GM06990 (cell line): ENCODE data around the gene ATP6AP1.
A peak's percentile ranks its signal among the peaks of the same experiment; 100 is the strongest.

Experiments
- DNase-seq: peaks from one replicate; pipeline ENCODE4 v3.0.0-alpha.2; 2011; ENCODE audit not compliant: insufficient read length; ENCODE audit errors: extremely low read depth
- H3K27me3 ChIP-seq: replicated peaks from 2 replicates; pipeline ENCODE4 v1.6.0; 2011; ENCODE audit warnings: low read length; ENCODE audit not compliant: control insufficient read depth, insufficient read depth
- H3K36me3 ChIP-seq: 2 replicates; pipeline ENCODE4 v1.5.1; 2011; ENCODE audit warnings: low read length; ENCODE audit not compliant: control insufficient read depth, insufficient read depth
- H3K4me3 ChIP-seq: replicated peaks from 2 replicates; pipeline ENCODE4 v1.5.1; 2011; ENCODE audit warnings: low read depth, mild to moderate bottlenecking, control low read depth, low read length
- TF ChIP-seq, protein P1 (sequence below): IDR thresholded peaks from 2 replicates; pipeline ENCODE4 v1.5.1; 2011; ENCODE audit warnings: low read length, control low read depth, mild to moderate bottlenecking, inconsistent platforms; ENCODE audit not compliant: insufficient read depth, poor library complexity, severe bottlenecking

Gene ATP6AP1

DNA sequence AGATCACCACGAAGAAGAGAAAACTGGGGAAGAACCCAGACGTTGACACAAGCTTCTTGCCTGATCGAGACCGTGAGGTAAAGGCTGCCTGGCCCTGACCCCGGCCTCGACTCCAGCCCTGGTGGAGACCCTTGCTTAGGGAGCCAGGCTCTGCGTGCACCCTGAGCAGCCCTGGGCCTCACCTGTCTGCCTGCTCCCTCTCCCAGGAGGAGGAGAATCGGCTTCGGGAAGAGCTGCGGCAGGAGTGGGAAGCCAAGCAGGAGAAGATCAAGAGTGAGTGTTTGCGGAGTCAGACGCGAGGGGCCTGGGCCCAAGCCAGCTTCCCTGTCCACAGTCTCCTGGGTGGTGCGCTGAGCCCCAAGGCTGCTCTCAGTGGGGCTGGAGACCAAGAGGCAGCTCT, 20.0 kb downstream of the ATP6AP1 start:
- H3K4me3 ChIP-seq, result no peak overlapping the region
- TF ChIP-seq, protein P1, sequence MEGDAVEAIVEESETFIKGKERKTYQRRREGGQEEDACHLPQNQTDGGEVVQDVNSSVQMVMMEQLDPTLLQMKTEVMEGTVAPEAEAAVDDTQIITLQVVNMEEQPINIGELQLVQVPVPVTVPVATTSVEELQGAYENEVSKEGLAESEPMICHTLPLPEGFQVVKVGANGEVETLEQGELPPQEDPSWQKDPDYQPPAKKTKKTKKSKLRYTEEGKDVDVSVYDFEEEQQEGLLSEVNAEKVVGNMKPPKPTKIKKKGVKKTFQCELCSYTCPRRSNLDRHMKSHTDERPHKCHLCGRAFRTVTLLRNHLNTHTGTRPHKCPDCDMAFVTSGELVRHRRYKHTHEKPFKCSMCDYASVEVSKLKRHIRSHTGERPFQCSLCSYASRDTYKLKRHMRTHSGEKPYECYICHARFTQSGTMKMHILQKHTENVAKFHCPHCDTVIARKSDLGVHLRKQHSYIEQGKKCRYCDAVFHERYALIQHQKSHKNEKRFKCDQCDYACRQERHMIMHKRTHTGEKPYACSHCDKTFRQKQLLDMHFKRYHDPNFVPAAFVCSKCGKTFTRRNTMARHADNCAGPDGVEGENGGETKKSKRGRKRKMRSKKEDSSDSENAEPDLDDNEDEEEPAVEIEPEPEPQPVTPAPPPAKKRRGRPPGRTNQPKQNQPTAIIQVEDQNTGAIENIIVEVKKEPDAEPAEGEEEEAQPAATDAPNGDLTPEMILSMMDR, result no peak
- no peak for DNase-seq
- no peaks in the 10 kb centered on the region for H3K27me3 ChIP-seq
- H3K36me3 ChIP-seq, result peaks cover 10% of the 10 kb centered on the region

DNA sequence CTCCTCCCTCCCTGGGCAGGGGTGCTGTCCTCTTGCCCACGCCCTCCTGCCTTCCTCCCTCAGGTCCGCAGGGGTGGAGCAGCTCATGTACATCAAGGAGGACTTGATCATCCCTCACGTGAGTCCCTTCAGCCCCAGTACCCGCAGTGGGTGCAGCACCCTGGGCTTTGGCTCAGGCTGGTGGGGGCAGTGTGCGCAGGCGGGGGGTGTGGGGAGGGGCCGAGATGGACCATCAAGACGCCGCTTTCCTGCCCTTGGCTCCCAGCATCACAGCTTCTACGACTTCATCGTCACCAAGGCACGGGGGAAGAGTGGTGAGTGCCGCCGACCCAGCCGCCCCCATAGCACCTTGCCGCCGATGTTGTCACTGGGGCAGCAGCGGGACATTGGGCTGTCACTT, 21.1 kb downstream of the ATP6AP1 start:
- no peak for DNase-seq
- Histone ChIP-seq H3K4me3 (no peak overlapping the region), H3K36me3 (peaks cover 10% of the 10 kb centered on the region), H3K27me3 (no peaks in the 10 kb centered on the region)
- TF ChIP-seq, protein P1, result no peak

DNA sequence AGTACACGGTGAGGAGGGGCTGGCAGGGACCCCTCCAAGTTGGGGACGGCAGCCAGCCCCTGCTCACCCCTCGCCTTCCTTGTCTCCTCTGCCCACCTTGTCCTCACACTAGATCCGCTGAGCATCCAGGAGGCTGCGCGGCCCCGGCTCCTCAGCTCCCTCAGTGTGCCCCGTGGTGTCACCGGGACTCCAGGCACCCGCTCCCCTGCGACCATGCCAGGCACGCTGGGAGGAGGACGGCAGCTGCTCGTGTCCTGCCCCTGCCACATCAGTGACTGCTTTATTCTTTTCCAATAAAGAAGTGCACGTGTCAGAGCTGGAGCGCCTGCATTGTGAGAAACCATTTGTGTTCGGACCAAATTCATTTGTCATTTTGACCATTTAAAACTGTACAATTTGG, 21.8 kb downstream of the ATP6AP1 start:
- Histone ChIP-seq H3K27me3 (no peaks in the 10 kb centered on the region), H3K4me3 (no peak overlapping the region), H3K36me3 (peaks cover 10% of the 10 kb centered on the region)
- DNase-seq, result no peak
- TF ChIP-seq, protein P1, result no peak

DNA sequence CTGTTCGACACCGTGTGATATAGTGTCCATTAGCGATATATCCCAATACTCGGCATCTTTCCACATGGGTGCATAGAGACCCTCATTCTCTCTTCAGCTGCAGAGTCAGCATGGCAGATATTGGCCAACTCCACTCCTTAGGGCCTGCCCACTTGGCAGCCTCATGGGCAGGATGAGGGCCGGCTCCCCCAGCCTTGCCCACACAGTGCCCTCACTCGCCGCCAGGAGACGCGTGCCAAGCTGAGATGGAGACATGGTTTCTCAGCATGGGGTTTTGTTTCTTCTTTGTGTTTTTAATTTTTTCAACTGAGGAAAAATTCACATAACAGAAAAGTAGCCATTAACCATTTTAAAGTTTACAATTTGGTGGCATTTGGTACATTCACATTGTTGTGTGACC, 24.3 kb downstream of the ATP6AP1 start:
- Histone ChIP-seq H3K4me3 (no peak overlapping the region), H3K27me3 (no peaks in the 10 kb centered on the region), H3K36me3 (peaks cover 10% of the 10 kb centered on the region)
- TF ChIP-seq, protein P1, result no peak
- no peak for DNase-seq

DNA sequence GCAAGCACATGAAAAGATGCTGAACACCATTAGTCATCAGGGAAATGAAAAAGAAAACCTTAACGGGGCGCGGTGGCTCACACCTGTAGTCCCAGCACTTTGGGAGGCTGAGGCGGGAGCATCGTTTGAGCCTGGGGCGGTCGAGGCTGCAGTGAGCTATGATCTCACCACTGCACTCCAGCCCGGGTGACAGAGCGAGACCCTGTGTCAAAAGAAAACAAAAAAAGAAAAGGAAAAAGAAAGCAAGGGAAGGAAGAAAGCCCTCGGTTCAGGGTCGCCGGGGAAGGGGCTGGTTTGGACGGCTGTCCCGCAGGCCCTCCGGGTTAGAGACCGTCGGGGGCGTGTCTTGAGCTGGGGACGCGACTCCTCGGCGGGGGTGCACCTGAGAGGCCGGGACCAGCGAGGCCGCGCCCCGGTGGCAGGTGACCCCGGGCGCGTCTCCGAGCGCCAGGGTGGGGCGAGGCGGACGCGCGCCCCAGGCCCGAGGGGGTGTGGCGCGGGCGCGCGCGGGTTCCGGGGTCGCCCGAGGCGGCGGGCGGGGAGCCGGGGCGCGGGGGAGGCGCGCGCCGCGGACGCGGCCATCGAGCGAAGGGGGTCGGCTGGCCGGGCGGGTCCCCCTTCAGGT, 29.1 kb downstream of the ATP6AP1 start:
- H3K27me3 ChIP-seq, result no peaks in the 10 kb centered on the region
- no peaks in the 10 kb centered on the region; the same call in 1 of the 2 replicates for H3K36me3 ChIP-seq
- peak overlapping the region; percentile 55 for H3K4me3 ChIP-seq
- TF ChIP-seq, protein P1, result no peak
- DNase-seq, result peak; percentile 74
